Thymus (tissue), 11 donors: ENCODE data around the gene PBX3. TPM values are rescaled to one million over a fixed set of nuclear protein-coding genes. Genes with fewer than 3 reads are reported as not detected.

Source experiments
- DNase-seq, 9 donors: peaks; one replicate each; pipeline ENCODE4 v3.0.0-alpha.2; 2013; ENCODE audit warnings: low spot score in 9 of 9, low read depth in 6 of 9, missing footprints in 1 of 9
- H3K27ac ChIP-seq, 2 donors: one replicate each; pipeline ENCODE4 v1.5.1; 2013; ENCODE audit warnings: control low read depth in 1 of 2, low read depth in 1 of 2, low read length in 1 of 2, mild to moderate bottlenecking in 1 of 2, moderate library complexity in 1 of 2
- H3K27me3 ChIP-seq, 2 donors: one replicate each; pipeline ENCODE4 v1.5.1; 2013; ENCODE audit warnings: low read length in 1 of 2; ENCODE audit not compliant: control insufficient read depth in 2 of 2, insufficient read depth in 1 of 2
- H3K36me3 ChIP-seq, 2 donors: one replicate each; pipeline ENCODE4 v1.5.1; 2013; ENCODE audit warnings: low read length in 1 of 2, mild to moderate bottlenecking in 1 of 2, moderate library complexity in 1 of 2; ENCODE audit not compliant: control insufficient read depth in 2 of 2, insufficient read depth in 2 of 2
- H3K4me1 ChIP-seq, 2 donors: one replicate each; pipeline ENCODE4 v1.5.1; 2013; ENCODE audit warnings: low read length in 2 of 2; ENCODE audit not compliant: control insufficient read depth in 2 of 2, insufficient read depth in 2 of 2
- H3K4me3 ChIP-seq, 2 donors: one replicate each; pipeline ENCODE4 v1.5.1; 2013; ENCODE audit warnings: low read length in 2 of 2, control low read depth in 1 of 2, mild to moderate bottlenecking in 1 of 2
- H3K9me3 ChIP-seq, 2 donors: one replicate each; pipeline ENCODE4 v1.5.1; 2013; ENCODE audit warnings: low read length in 1 of 2, mild to moderate bottlenecking in 1 of 2; ENCODE audit not compliant: control insufficient read depth in 2 of 2, insufficient read depth in 1 of 2
- WGBS: extraction: QIAGEN DNeasy Blood & Tissue Kit; methylation state at CpG from one replicate; pipeline ENCODE4 v1.1.7; 2013; 5-methylcytosine and 5-hydroxymethylcytosine counted together
- polyA plus RNA-seq: library from polyadenylated mRNA; stranded (reverse); fragments of 200-250 nt; gene quantifications from one replicate; pipeline ENCODE4 v1.2.3, GENCODE V29; 2013
- total RNA-seq: library from RNA; stranded (reverse); fragments of 120-200 nt; gene quantifications from one replicate; pipeline ENCODE4 v1.2.4, GENCODE V29; 2013
- donor health status: healthy.

PBX3 gene
- total and polyA plus RNA-seq, 2 donors = 16.2 to 21.4 TPM

DNA sequence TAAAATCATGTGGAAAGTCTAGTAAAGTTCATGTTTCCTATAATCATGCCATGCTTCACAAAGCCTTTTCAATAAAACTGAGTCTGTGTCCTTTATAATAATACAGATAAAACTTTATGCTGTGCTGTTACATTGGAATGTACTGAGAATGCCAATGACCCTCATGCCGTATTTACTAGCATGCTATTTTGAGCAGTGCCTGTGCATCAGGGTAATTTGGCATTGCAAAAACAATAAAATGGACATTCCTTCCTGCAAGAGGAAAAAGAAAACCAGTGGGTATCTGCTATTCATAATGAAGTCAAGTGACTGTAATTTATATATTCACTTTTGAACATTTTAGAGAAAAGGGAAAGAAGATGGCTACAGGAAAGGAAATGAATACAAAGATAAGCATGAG, 159.0 kb downstream of the PBX3 start:
- Histone ChIP-seq H3K27ac (no peak overlapping the region), H3K4me3 (no peak overlapping the region), H3K4me1 (no peaks in the 10 kb centered on the region), H3K27me3 (no peaks in the 10 kb centered on the region), H3K36me3 (no peaks in the 10 kb centered on the region), H3K9me3 (no peaks in the 10 kb centered on the region)
- DNase-seq = no peak
- 97% methylated on average over 1 of the region's 1 CpG for WGBS

DNA sequence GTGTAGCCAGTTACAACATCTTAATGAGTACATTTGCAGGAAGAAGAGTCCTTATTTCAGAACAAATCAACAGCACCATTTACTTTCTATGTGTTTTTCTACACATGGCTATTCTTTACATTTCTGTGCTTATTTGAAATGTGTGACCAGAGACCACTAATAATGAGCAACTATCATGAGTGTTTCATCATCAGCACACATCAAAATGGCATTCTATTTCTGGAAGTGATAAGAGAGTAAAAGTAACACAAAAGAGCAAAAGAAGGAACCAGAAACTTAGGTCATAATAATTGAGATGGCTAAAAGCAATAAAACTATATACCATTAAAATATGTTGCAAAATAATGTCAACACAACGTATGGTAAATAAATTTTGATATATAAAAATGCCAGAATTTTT, 159.7 kb downstream of the PBX3 start:
- 97% methylated on average over 1 of the region's 1 CpG for WGBS

DNA sequence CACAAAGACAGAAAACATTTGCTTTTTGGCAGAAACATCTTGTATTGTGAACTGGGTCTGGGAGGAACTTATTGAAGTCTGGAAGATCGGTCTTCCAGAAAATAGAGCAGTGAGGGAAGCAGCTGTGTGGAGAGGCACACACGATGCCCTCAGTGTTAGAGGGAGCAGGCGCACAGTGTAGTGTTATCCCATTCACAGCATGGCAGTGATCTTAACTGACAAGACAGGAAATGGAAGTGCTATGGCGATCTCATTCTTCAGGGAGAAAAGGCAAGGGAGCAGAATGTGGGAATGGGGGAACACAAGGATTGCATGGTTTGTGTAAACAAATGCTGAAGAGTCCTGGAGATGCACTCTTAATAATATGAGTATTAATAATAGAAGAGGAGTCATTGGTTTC, 161.0 kb downstream of the PBX3 start:
- H3K27ac ChIP-seq = no peak overlapping the region
- no peaks in the 10 kb centered on the region for H3K36me3 ChIP-seq
- H3K27me3 ChIP-seq = no peaks in the 10 kb centered on the region
- H3K4me3 ChIP-seq = no peak overlapping the region
- H3K4me1 ChIP-seq = no peaks in the 10 kb centered on the region
- over 99% methylated on average over 4 of the region's 4 CpGs for WGBS
- no peak for DNase-seq
- no peaks in the 10 kb centered on the region for H3K9me3 ChIP-seq

More for the DNA sequence above, 159.7 kb downstream of the PBX3 start:
- H3K4me1 ChIP-seq = no peaks in the 10 kb centered on the region
- no peak overlapping the region for H3K4me3 ChIP-seq
- no peak for DNase-seq
- no peak overlapping the region for H3K27ac ChIP-seq
- no peaks in the 10 kb centered on the region for H3K27me3 ChIP-seq
- no peaks in the 10 kb centered on the region for H3K36me3 ChIP-seq
- H3K9me3 ChIP-seq = no peaks in the 10 kb centered on the region

DNA sequence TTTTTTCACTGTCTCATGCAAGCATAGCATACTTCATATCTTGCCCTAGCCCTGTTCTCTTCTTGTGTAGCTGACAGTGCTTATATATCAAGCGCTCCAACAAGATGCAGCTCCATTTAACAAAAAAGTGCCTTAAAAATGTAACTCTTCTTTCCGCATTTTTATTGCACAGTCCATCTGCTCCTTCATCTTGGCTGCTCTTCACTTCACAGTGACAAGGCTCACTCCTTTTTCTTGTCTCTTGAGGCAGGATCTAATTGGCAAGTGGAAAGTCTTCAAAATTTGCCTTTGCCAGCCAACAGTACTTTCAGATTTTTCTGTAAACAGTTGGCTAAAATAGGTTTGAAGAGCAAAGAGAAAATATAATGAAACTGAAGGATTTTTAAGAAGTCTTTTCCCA, 161.8 kb downstream of the PBX3 start:
- Histone ChIP-seq H3K36me3 (no peaks in the 10 kb centered on the region), H3K27me3 (no peaks in the 10 kb centered on the region), H3K4me1 (no peaks in the 10 kb centered on the region), H3K4me3 (no peak overlapping the region), H3K9me3 (no peaks in the 10 kb centered on the region), H3K27ac (no peak overlapping the region)
- no peak for DNase-seq
- WGBS = 98% methylated on average over 2 of the region's 2 CpGs

DNA sequence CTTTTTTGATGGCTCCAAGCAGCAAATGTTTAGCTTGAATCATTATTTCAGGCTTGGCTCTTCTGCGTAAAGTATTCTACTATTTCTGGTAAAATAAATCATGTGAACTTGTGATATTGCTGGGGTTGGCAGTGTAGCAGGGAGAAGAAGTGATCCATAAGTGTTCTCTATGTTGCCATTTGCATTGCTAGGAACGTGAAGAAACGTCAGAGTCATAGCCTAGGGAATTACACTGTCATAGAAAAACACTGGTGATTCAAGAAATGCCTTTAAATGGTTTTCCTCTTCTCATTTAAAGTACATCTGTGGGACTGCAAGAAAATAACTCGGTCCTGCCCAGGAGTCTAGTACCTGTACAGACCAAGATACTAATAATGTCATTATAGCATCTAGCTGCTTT, 162.3 kb downstream of the PBX3 start:
- H3K9me3 ChIP-seq = no peaks in the 10 kb centered on the region
- no peaks in the 10 kb centered on the region for H3K4me1 ChIP-seq
- no peaks in the 10 kb centered on the region for H3K36me3 ChIP-seq
- no peak overlapping the region for H3K27ac ChIP-seq
- no peak overlapping the region for H3K4me3 ChIP-seq
- H3K27me3 ChIP-seq = no peaks in the 10 kb centered on the region
- 96% methylated on average over 4 of the region's 4 CpGs for WGBS
- no peak for DNase-seq

DNA sequence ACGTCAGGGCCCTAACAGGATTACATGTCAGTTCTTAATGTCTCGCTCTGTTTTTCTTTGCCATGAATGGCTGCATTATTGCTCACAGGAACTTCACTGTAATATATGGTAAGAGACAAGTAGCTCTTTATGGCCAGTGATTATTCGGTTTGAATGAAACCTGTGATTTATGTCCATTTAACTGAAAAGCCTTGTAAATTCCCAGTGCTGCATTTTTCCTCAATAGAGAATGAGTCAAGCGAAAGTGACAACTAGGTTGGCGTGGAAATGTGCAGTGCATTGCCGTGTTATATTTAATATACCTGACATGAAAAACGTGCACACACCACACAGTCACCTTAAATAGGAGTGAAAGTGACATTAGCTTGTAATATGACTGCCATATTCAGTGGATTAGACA, 163.1 kb downstream of the PBX3 start:
- Histone ChIP-seq H3K27ac (no peak overlapping the region), H3K9me3 (no peaks in the 10 kb centered on the region), H3K4me1 (no peaks in the 10 kb centered on the region), H3K4me3 (no peak overlapping the region), H3K36me3 (no peaks in the 10 kb centered on the region), H3K27me3 (no peaks in the 10 kb centered on the region)
- DNase-seq = no peak
- 99% methylated on average over 7 of the region's 7 CpGs for WGBS

DNA sequence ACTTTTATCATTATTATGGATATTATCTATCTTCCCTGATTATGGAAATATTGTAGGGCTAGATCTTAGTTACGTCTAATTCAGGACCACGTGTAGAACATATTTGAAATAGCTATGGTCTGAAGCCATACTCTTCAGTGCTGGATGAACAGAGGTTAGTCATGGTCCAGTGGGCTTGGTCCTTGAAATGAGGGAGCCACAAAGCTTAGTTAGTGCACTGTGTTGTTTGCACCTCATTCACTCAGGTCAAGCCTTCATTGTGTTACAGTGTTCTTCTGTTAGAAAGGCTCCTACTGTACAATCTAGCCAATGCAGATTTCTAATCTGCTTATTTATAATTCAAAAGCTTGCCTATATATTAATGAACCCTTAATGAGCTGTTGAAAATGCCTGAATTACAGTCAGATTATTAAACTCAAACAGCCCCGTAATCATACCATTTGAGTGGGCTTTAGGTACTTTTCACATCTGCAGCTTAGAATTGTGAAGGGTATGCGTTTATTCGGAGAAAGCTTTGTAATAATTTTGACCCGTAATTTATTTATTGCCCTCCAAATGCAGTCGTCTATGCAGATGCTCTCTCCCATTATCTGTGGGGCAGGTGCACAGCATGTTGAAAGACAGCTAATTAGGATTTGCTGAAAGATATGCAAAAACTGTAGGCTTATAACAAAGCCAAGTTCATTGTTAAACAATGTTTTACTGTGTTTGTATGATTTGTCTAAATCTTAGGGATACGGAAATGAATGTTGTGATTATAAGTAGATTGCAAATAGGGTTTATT, 164.9 kb downstream of the PBX3 start:
- Histone ChIP-seq H3K27me3 (no peaks in the 10 kb centered on the region), H3K4me3 (no peak overlapping the region), H3K4me1 (no peaks in the 10 kb centered on the region), H3K9me3 (no peaks in the 10 kb centered on the region), H3K27ac (no peak overlapping the region), H3K36me3 (no peaks in the 10 kb centered on the region)
- 98% methylated on average over 8 of the region's 8 CpGs for WGBS
- no peak for DNase-seq

DNA sequence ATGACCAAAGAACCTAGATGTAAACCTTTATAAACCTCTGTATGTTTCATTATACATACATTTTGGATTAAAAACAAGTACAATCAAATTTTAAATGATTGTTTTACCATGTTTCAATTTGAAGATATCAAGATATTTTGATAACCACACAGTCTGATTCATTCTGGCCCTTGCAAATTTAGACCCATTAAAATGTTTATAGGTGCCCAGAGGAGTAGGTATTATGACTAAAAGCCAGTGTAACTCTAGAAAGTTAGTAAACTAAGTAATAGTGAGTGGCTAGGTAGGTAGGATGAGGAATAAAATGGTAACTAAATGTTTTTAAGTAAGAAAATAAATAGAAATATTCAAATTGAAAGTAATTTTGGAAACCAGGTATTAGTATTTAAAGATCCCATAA, 165.5 kb downstream of the PBX3 start:
- Histone ChIP-seq H3K4me3 (no peak overlapping the region), H3K27ac (no peak overlapping the region), H3K36me3 (no peaks in the 10 kb centered on the region), H3K9me3 (no peaks in the 10 kb centered on the region), H3K4me1 (no peaks in the 10 kb centered on the region), H3K27me3 (no peaks in the 10 kb centered on the region)
- DNase-seq = no peak

DNA sequence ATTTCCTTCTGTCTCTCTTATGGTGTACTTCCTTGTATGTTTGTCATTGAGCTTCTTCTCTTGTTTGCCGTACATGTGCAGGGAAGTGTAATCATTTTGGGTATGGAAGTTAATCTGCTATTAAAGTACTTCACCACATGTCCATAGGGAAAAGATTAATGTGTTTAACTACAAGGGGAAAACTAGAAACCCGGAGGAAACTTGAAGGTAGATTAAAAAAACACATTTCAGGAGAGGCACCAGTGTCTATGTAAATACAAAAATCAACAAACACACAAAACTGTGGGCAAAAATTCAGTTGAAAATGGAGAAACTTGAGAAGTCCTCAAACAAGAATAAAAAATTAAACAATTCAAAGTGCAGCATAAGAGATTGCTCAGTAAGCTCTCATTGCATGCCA, 166.4 kb downstream of the PBX3 start:
- Histone ChIP-seq H3K27ac (no peak overlapping the region), H3K4me3 (no peak overlapping the region), H3K4me1 (no peaks in the 10 kb centered on the region), H3K36me3 (no peaks in the 10 kb centered on the region), H3K27me3 (no peaks in the 10 kb centered on the region), H3K9me3 (no peaks in the 10 kb centered on the region)
- no peak for DNase-seq
- WGBS = 94% methylated on average over 2 of the region's 2 CpGs
